GM18511 (cell line): Measurements from ENCODE around the gene PSEN1.

Source experiments
- ATAC-seq: cut with Tn5 transposase; IDR thresholded peaks from one replicate; pipeline ENCODE4 v1.9.1; 2021; ENCODE audit warnings: mild to moderate bottlenecking, moderate library complexity; ENCODE audit not compliant: unreplicated experiment

The PSEN1 gene

GRCh38 chr14:73266317-73266716 lies 130.0 kb downstream of the PSEN1 start:
- ATAC-seq: no peak

DNA sequence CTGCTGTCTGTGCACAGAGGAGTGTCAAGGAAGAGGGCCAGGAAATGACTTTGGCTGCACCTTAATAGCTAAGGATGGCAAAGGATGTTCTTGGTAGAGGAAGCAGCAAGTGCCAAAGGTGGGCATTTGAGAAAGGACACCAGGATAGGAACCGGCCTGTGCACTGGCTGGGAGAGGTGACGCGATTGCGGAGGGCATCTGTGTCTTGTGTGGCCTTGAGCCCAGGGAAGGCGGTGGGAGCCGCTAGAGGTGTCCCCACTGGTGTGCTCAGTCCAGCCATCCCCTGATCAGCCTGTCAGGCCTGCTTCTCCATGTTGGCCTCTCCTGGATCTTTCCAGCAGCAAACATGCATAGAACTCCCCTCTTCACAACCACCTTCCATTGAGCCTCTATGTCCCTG lies 131.2 kb downstream of the PSEN1 start:
- no peak for ATAC-seq

- ATAC-seq: peak; percentile 89
These were observed 133.6 kb downstream of the PSEN1 start for GRCh38 chr14:73269729-73270531.

- ATAC-seq: no peak
These were observed 136.1 kb downstream of the PSEN1 start for GRCh38 chr14:73272393-73272792.
